Sigmoid colon (tissue), 7 donors: Measurements from ENCODE around the gene PUSL1. TPM values are rescaled to one million over a fixed set of nuclear protein-coding genes. Genes with fewer than 3 reads are reported as not detected.

Source experiments
- DNase-seq: peaks from one replicate; pipeline ENCODE4 v3.0.0-alpha.2; 2019
- H3K27ac ChIP-seq, 4 donors: fragments of 200-600 bp; sonication (generic); one replicate each; pipeline ENCODE4 v1.5.1; 2016 to 2019; ENCODE audit warnings: mild to moderate bottlenecking in 1 of 4
- H3K27me3 ChIP-seq, 3 donors: fragments of 200-600 bp; sonication (generic); one replicate each; pipeline ENCODE4 v1.5.1; 2019; ENCODE audit warnings: mild to moderate bottlenecking in 1 of 3
- H3K36me3 ChIP-seq, 4 donors: fragments of 200-600 bp; sonication (generic); one replicate each; pipeline ENCODE4 v1.5.1; 2016 to 2019
- H3K4me1 ChIP-seq, 4 donors: fragments of 200-600 bp; sonication (generic); one replicate each; pipeline ENCODE4 v1.5.1; 2017 to 2019
- H3K4me3 ChIP-seq, 4 donors: fragments of 200-600 bp; sonication (generic); one replicate each; pipeline ENCODE4 v1.5.1; 2017 to 2019; ENCODE audit warnings: mild to moderate bottlenecking in 2 of 4, moderate library complexity in 1 of 4
- H3K9me3 ChIP-seq, 4 donors: fragments of 200-600 bp in 3 of 4; sonication (generic) in 3 of 4; one replicate each; pipeline versions ENCODE4 v1.5.1 to v1.6.1; 2013 to 2019
- CTCF ChIP-seq, 4 experiments: fragments of 450-650 bp in 3 of 4; fragments of 200-600 bp in 1 of 4; IDR thresholded peaks; one replicate each; pipeline ENCODE4 v1.5.1; 2016 to 2019; ENCODE audit warnings: antibody characterized with exemption in 4 of 4, mild to moderate bottlenecking in 3 of 4, moderate library complexity in 2 of 4
- EP300 ChIP-seq, 4 donors: sonication (generic); formaldehyde crosslinking; IDR thresholded peaks; one replicate each; pipeline ENCODE4 v1.6.1; 2017; ENCODE audit warnings: antibody characterized with exemption in 4 of 4
- POLR2A ChIP-seq, 2 donors: fragments of 450-650 bp; IDR thresholded peaks; one replicate each; pipeline ENCODE4 v1.6.1; 2016; ENCODE audit warnings: antibody characterized with exemption in 2 of 2, mild to moderate bottlenecking in 2 of 2, moderate library complexity in 2 of 2
- POLR2AphosphoS5 ChIP-seq, 4 donors: sonication (generic); formaldehyde crosslinking; IDR thresholded peaks; one replicate each; pipeline ENCODE4 v1.6.1; 2017; ENCODE audit warnings: antibody characterized with exemption in 4 of 4
- WGBS, 2 donors: extraction: QIAGEN DNeasy Blood & Tissue Kit; methylation state at CpG; one replicate each; pipeline ENCODE4 v1.1.7; 2013; 5-methylcytosine and 5-hydroxymethylcytosine counted together
- intact Hi-C: fragments of 100-400 bp; cut with DNase I; formaldehyde crosslinking; loops from one replicate; pipeline ENCODE4 v1.15.1; 2023
- polyA plus RNA-seq, 3 donors: library from polyadenylated mRNA; stranded (reverse); fragments of 200-250 nt; gene quantifications; one replicate each; pipeline ENCODE4 v1.2.3, GENCODE V29; 2013
- total RNA-seq, 4 donors: library from RNA; depleted of rRNA; stranded (reverse); fragments of >200 nt; gene quantifications; one replicate each; pipeline ENCODE4 v1.1.0, GENCODE V29; 2016
- donor health status: healthy with polysubstance abuse.
- donor health status: Bipolar disorder and iron deficiency.
- donor health status: healthy.

Gene PUSL1
- total and polyA plus RNA-seq, 7 donors, result 12.6 to 24.0 (median 18.9) TPM

GRCh38 chr1:1306070-1306660 is 2.2 kb upstream of the PUSL1 start:
- WGBS, 2 donors, result 36 to 39% methylated on average over 11 of the region's 11 CpGs
- peak overlapping the region; percentile 59 to 98 (median 79) for H3K4me3 ChIP-seq
- no peaks in the 10 kb centered on the region for H3K27me3 ChIP-seq
- intact Hi-C loops, result loop anchor here (5.0 kb wide), 1 partner anchor 189 kb away; the partner anchor contains the start of gene C1orf159
- DNase-seq, result no peak
- peaks cover 0 to 15% (median 4%) of the 10 kb centered on the region in 4 donors for H3K36me3 ChIP-seq
- no peaks in the 10 kb centered on the region for H3K9me3 ChIP-seq
- TF ChIP-seq CTCF (IDR thresholded peaks at IDR 0.05) (no peak), EP300 (IDR thresholded peaks at IDR 0.05) (no peak), POLR2A (IDR thresholded peaks at IDR 0.05) (no peak), POLR2AphosphoS5 (IDR thresholded peaks at IDR 0.05) (no peak)
- H3K27ac ChIP-seq, result peak overlapping the region; percentile 69 to 98 (median 87)
- peaks cover 0 to 62% (median 56%) of the 10 kb centered on the region in 4 donors for H3K4me1 ChIP-seq

- H3K4me1 ChIP-seq, result peaks cover 0 to 62% (median 56%) of the 10 kb centered on the region in 4 donors
- H3K4me3 ChIP-seq, result peak overlapping the region; percentile 59 to 98 (median 79)
- no peak for DNase-seq
- TF ChIP-seq EP300 (IDR thresholded peaks at IDR 0.05), result no peak
- no peak for TF ChIP-seq POLR2A (IDR thresholded peaks at IDR 0.05)
- TF ChIP-seq POLR2AphosphoS5 (IDR thresholded peaks at IDR 0.05), result no peak
- intact Hi-C loops, result loop anchor here (5.0 kb wide), 1 partner anchor 189 kb away; the partner anchor contains the start of gene C1orf159
- no peaks in the 10 kb centered on the region for H3K27me3 ChIP-seq
- H3K9me3 ChIP-seq, result no peaks in the 10 kb centered on the region
- 19 to 47% methylated on average over 27 of the region's 27 CpGs for WGBS, 2 donors
- H3K36me3 ChIP-seq, result peaks cover 0 to 21% (median 7%) of the 10 kb centered on the region in 4 donors
- peak overlapping the region; percentile 92 to 98 (median 96) for H3K27ac ChIP-seq
Measured at GRCh38 chr1:1306661-1307260, 1.6 kb upstream of the PUSL1 start.

GRCh38 chr1:1307261-1307922 is 1.0 kb upstream of the PUSL1 start:
- no peak for DNase-seq
- no peaks in the 10 kb centered on the region for H3K9me3 ChIP-seq
- no peak for TF ChIP-seq CTCF (IDR thresholded peaks at IDR 0.05)
- TF ChIP-seq POLR2AphosphoS5 (IDR thresholded peaks at IDR 0.05), result no peak
- no peak for TF ChIP-seq POLR2A (IDR thresholded peaks at IDR 0.05)
- no peak for TF ChIP-seq EP300 (IDR thresholded peaks at IDR 0.05)
- H3K27me3 ChIP-seq, result no peaks in the 10 kb centered on the region
- intact Hi-C loops, result loop anchor here (5.0 kb wide), 1 partner anchor 190 kb away; the partner anchor contains the start of gene C1orf159
- peaks cover 0 to 62% (median 56%) of the 10 kb centered on the region in 4 donors for H3K4me1 ChIP-seq
- H3K27ac ChIP-seq, result peak overlapping the region; percentile 92 to 98 (median 96)
- 0 to 1% methylated on average over 83 of the region's 83 CpGs for WGBS, 2 donors
- peaks cover 0 to 27% (median 10%) of the 10 kb centered on the region in 4 donors for H3K36me3 ChIP-seq
- H3K4me3 ChIP-seq, result peak overlapping the region; percentile 59 to 98 (median 79)

GRCh38 chr1:1308756-1309250 is 406 bp downstream of the PUSL1 start:
- 0% methylated on average over 66 of the region's 66 CpGs for WGBS, 2 donors
- no peaks in the 10 kb centered on the region for H3K9me3 ChIP-seq
- H3K4me1 ChIP-seq, result peaks cover 0 to 53% (median 51%) of the 10 kb centered on the region in 4 donors

More at GRCh38 chr1:1308756-1309250, 406 bp downstream of the PUSL1 start:
- no peaks in the 10 kb centered on the region for H3K27me3 ChIP-seq
- TF ChIP-seq EP300 (IDR thresholded peaks at IDR 0.05), result no peak
- TF ChIP-seq POLR2A (IDR thresholded peaks at IDR 0.05), result no peak
- TF ChIP-seq CTCF (IDR thresholded peaks at IDR 0.05), result no peak
- TF ChIP-seq POLR2AphosphoS5 (IDR thresholded peaks at IDR 0.05), result no peak
- H3K4me3 ChIP-seq, result peak overlapping the region; percentile 74 to 98 (median 84)
- no peak for DNase-seq
- intact Hi-C loops, result loop anchor here (2.0 to 5.0 kb wide), 3 partner anchors 40 to 192 kb away; partner anchors contain the start of genes AURKAIP1, C1orf159 and DVL1
- H3K27ac ChIP-seq, result peak overlapping the region; percentile 92 to 98 (median 96)
- H3K36me3 ChIP-seq, result peaks cover 13 to 41% (median 24%) of the 10 kb centered on the region in 4 donors
